ENCODE data around the gene FANCD2.
A peak's percentile ranks its signal among the peaks of the same experiment; 100 is the strongest.
"Not testable (repeated sequence)": the region's sequence is repeated elsewhere in the genome, so short reads cannot be mapped to it uniquely, and the experiment has no call there.

The FANCD2 gene

GRCh38 chr3:10115326-10116137, 89.3 kb downstream of the FANCD2 start, which contains the start of gene BRK1:
Gene BRK1, plus strand, starts transcription at chr3:10115675. Its CDS starts 27 bp downstream, at chr3:10115702.
- DNase-seq, result peak; percentile 94

GRCh38 chr3:10116138-10116460, 89.9 kb downstream of the FANCD2 start:
- DNase-seq, result no peak

GRCh38 chr3:10116928-10117327, 90.7 kb downstream of the FANCD2 start:
- no peak for DNase-seq

- no peak for DNase-seq
Observed at GRCh38 chr3:10119376-10119775, 93.1 kb downstream of the FANCD2 start.

- DNase-seq, result no peak
Observed at GRCh38 chr3:10121064-10121463, 94.8 kb downstream of the FANCD2 start.

- no peak for DNase-seq
Observed at GRCh38 chr3:10122724-10123123, 96.5 kb downstream of the FANCD2 start.

- not testable (repeated sequence) for DNase-seq
Observed at GRCh38 chr3:10135872-10136271, 109.6 kb downstream of the FANCD2 start.

GRCh38 chr3:10136426-10137005, 110.3 kb downstream of the FANCD2 start:
- no peak for DNase-seq

- DNase-seq, result no peak
Observed at GRCh38 chr3:10137178-10137577, 110.9 kb downstream of the FANCD2 start.

- DNase-seq, result peak; percentile 4
Observed at GRCh38 chr3:10140996-10141546, 114.8 kb downstream of the FANCD2 start.

- peak; percentile 50 for DNase-seq
Observed at GRCh38 chr3:10142707-10143560, 116.7 kb downstream of the FANCD2 start.

- no peak for DNase-seq
Observed at GRCh38 chr3:10145685-10146084, 119.4 kb downstream of the FANCD2 start.

GRCh38 chr3:10149226-10149625, 123.0 kb downstream of the FANCD2 start:
- DNase-seq, result no peak

- no peak for DNase-seq
Observed at GRCh38 chr3:10150987-10151386, 124.8 kb downstream of the FANCD2 start.

Measured in NCI-H69 (cell line).